NCI-H2227 (cell line): ENCODE data around the gene ARMC2.
A peak's percentile ranks its signal among the peaks of the same experiment; 100 is the strongest.
"Not testable (repeated sequence)": the region's sequence is repeated elsewhere in the genome, so short reads cannot be mapped to it uniquely, and the experiment has no call there.

Experiments used
- DNase-seq: peaks from one replicate; lab custom pipeline; 2025; ENCODE audit not compliant: unreplicated experiment; lab: John Stamatoyannopoulos, UW

The ARMC2 gene, protein sequence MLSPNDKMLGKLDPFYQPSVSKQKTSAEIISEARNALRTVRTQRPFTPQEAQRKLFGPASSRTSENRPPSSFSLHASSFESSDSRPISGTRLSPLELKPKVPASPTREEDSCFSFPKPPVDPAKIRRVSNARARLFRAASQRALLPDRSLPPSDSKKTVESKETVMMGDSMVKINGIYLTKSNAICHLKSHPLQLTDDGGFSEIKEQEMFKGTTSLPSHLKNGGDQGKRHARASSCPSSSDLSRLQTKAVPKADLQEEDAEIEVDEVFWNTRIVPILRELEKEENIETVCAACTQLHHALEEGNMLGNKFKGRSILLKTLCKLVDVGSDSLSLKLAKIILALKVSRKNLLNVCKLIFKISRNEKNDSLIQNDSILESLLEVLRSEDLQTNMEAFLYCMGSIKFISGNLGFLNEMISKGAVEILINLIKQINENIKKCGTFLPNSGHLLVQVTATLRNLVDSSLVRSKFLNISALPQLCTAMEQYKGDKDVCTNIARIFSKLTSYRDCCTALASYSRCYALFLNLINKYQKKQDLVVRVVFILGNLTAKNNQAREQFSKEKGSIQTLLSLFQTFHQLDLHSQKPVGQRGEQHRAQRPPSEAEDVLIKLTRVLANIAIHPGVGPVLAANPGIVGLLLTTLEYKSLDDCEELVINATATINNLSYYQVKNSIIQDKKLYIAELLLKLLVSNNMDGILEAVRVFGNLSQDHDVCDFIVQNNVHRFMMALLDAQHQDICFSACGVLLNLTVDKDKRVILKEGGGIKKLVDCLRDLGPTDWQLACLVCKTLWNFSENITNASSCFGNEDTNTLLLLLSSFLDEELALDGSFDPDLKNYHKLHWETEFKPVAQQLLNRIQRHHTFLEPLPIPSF

DNA sequence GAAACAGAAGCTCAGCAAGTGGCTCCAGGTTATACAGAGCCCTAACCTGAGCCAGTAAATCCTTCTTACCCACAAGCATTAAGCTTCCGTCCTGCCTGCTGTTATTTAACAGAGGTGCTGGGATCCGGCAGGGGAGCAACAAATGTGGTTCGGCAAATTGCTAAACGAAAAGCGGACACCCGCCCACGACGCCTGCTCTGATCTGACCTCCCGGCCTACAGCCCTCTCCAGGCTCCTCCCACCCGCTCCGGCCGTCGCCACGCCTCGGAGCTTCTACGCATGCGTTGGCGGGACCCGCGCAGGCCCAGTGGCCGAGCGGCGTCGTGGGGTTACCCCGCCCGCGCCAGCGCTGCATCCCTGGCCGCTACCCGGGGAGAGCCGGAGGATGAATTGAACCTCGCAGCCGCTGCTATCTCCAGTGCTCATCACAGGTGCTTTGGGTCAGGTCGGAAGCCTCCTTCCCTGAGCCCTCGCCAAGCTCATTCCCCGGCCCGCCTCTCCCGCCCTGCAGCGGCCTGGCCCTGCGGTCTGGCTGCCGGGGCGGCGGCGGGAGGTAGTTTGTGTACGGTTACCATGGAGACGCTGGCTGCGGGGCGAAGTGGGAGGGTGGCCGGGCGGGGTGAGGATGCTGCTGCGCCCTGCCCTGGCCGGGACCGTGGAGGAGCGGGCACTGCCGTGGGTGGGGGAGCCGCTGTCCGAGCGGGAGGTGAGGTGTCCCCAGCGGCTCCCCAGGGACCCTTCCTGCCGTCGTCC lies at the start of gene ARMC2:
ARMC2 (plus strand) TSS at position 307 of the 753 bp plus-strand sequence. CDS start 5,846 bp downstream, outside the sequence.
- DNase-seq, result peak; percentile 91

DNA sequence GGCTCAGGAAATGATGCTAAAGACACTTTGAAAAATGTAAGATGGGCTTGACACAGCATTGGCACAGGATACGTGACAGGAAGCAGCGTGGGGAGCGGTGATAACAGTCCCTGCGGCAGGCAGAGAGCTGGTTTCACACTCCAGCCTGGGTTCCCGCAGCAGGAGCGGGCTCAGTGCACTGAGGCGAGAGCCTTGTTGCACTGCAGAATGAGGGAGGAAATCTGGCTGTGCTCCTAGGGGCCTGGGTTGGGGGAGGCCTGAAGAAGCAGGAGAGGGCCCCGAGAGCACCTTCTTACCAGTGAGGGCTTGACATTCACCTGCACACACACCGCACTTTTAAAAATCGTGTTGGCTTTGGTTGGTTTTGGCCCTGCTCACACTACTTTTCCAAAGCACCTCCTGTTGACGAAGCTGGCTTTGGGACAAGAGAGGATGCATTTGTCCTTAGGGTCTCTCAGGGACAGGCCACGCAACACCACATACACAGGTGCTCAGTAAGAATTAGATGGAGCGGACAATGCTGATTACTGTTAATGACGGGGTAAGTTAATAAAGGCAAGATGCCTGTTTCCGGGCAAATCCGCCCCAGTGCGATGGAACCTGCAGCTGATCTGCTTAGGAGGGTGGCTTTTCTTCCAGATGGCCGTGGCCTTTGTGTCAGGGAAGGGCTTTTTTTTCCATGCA lies 49.4 kb upstream of the ARMC2 start:
- DNase-seq, result no peak

DNA sequence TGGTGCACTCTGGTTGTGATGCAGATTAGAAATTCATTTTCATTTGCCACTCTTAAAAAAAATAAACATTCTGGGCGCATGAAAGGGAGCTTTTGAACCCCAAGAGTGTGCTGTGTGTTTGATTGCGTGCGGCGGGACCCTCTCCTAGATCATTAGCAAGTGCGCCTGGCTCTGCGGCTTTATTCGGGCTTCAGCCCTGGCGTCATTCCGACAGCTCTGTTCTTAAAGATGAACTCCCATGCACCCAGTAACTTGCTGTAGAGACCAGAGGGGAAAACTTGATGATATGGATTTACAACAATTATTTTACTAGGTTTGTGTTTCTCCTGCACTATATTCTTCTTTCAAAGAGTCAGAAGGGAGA lies 48.9 kb upstream of the ARMC2 start:
- DNase-seq, result no peak

DNA sequence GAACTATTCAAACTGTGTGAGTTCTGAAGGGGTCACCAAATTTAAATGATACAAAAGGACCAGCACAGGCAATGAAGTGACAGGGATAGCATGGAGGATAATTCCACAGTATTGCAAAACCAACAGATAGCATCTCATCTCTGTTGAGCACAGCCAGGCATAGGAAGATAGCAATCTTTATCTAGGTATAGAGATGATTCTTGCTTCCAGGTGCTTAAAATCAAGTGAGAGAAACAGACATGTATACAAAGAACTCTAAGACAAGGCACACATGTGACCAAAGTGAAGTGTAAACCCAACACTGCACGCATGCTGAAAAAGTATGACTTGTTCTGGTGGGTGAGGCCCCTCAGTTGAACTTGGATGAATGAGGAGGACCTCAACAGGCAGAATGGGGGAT lies 48.4 kb upstream of the ARMC2 start:
- DNase-seq, result no peak

DNA sequence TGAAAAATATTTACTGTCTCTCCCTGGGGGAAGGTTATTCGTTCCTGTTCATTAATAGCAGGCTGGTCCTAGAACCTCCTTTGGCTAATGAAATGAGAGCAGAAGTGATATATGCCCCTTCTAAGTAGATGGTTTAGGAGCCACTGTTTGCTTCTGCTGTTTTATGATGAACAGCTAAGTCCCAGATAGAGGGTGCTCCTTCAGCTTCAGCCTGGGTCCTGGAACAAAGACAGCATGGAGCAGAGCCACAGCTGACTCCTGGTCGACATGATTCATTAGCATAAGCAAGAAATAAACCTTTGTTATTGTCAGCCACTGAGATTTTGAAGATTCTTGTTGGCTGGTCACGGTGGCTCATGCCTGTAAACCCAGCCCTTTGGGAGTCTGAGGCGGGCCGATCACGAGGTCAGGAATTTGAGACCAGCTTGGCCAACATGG lies 47.8 kb upstream of the ARMC2 start:
- DNase-seq, result no peak

DNA sequence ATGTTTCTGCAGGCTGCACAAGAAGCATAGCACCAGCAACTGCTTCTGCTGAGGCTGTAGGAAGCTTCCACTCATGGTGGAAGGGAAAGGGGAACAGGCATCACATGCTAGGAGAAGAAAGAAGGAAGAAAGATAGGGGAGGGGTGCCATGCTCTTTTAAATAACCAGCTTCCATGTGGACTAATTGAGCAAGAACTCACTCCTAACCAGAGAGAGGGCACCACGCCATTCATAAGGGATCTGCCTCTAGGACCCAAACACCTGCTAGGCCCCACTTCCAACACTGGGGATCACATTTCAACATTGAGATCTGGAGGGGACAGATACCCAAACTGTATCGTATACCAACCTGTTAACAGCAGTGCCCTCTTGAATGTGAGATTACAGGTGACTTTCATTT lies 46.9 kb upstream of the ARMC2 start:
- no peak for DNase-seq

DNA sequence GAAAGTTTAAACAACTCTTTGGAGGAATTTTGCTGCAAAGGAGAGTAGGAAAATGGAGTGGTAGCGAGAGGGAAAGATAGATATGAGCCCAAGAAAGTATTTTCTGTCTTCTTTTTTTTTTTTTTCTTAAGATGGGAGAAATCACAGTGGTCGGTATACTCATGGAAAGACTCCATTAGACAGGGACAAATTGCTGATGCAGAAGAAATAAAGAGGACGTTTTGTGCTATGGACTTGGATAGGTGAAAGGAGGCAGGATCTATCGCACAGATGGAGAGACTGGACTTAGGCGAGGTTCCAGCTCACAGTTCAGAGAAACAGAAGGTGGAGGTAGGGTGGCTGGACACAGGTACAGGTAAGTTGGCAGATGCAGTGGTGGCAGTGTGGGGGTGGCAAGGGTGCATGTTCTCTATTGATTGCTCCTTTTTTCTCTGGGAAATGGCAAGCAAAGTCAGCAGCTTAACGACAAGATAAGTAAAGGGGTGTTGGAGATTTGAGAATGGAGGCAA lies 44.2 kb upstream of the ARMC2 start:
- no peak for DNase-seq

DNA sequence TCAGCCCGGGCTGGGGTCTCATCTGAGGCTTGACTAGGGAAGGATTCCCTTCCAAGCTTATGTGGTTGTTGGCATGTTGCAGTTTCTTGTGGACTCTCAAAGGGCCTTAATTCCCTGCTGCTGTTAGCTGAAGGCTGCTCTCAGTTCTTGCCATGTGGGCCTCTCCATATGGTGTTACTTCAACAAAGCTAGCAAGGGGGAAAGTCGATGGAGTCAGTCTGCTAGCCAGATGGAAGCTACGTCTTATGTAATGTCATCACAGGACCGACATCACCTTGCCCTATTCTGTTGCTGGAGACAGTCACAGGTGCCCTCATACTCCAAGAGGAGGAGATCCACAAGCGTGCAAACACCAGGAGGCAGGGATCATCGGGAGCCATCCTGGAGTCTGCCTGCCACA lies 43.3 kb upstream of the ARMC2 start:
- no peak for DNase-seq

DNA sequence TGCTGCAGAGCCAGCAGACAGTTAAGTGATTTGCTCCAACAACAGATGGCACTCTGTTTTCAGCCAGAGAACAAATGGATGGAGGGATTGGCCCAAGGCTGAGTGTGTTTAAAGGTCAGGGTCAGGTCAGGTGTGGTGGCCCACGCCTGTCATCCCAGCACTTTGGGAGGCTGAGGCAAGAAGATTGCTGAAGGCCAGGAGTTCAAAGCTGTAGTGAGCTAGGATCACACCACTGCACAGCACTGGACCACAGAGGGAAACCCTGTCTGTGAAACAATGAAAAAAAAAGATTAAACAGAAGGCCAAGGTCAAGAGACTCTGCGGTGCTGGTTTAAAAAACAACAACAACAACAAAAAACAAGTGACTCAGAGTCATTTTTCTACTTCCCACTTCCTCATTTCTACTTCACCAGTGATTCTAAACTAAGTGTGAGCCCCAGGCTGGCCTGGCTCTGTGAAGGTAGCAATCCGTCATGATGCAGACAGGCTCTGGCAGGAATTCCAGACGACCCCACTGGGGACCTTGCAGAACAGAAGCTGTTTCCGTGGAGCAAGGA lies 42.5 kb upstream of the ARMC2 start:
- DNase-seq, result no peak

DNA sequence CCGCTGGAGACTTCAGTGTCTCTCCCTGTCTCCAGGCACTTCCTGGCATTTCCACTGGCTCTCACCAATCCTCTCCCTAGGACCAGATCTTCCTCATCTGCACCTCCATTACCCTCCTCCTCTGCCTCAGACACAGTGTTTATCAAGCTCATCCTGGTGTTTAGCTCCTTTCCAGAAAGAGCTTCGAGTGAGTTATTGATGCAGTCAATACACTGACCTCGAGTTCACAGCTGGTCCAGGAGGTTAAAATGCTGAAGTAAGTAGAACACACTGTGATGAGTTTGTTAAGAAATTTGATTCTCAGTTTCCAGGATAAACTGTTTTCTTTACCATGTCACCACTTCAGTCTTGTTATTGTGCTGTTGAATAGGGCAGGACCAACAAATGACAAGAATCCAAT lies 42.1 kb upstream of the ARMC2 start:
- no peak for DNase-seq

DNA sequence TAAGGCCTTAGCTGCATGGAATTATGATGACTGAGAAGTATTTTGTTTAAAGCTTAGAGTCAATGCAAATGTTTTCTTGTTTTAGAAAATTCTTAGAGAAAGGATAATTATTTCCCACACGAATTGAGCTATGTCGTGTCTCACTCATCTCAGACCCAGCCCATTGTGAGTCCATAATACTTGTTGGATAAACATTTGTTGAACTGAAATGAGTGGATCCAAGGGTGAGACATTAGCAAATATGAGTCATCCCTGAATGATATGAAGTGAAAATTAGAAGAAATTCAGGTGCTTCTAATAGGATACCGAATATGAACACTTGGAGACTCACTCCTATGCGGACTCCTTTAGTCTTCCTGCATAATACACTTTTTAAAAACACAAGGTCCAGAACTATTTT lies 41.6 kb upstream of the ARMC2 start:
- DNase-seq, result no peak

DNA sequence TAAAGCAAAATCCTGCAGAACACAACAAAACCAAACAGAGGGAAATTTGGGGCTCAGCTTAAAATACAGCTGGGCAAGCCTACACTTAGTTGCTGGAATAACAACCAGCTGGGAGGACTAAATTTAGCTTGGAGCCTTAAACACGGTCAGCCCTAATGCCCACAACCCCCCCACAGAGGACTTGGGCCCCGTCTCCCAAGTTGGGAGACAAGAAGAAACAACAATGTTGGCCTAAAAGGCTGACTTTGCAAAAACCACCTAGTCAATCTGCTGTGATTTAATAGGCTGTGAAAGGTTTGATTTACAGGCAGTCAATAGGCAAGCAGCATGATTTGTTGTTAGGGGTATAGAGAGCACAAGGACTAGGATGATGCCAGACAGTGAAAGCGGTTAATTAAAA lies 40.3 kb upstream of the ARMC2 start:
- no peak for DNase-seq

DNA sequence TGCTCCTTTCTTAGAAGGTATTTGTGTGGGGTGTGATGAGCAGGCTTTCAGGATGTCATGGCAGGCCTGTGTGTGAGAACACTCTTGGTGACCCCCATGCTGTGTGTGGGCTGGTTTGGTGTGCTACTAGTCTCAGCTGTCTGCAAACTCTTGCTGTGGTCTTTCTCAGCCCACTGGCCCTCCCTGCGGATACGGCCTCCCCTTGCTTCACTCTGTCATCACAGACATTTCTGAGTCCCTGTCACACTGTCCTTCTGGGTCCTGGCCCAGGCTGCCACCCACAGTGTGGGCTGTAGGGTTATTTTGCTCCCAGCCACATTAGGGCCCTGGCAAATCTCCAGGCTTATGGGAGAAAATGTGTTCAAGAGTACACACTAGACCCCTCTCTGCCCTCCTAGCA lies 39.0 kb upstream of the ARMC2 start:
- no peak for DNase-seq

DNA sequence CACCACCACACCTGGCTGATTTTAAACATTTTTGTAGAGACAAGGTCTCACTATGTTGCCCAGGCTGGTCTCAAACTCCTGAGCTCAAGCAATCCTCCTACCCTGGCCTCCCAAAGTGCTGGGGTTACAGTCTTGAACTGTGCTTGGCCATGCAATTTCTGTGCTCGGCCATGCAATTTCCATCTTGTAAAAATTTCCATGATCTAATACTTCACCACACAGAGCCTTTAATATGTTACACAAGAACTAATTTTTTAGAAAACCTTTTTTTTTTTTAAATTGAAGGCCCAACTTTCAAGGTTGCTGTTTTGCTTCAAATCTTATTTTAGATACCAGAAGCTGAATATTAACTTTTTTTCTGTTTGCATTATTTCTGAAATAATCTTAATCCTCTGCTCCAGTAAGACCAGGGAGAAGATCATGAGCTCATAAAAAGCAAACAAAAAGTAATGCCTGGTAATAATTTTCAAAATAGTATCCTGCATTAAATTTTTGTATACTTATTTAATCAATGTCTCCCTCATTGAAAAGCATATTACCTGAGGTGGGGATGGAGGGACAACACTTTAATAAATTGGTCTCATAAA lies 38.1 kb upstream of the ARMC2 start:
- DNase-seq, result no peak

DNA sequence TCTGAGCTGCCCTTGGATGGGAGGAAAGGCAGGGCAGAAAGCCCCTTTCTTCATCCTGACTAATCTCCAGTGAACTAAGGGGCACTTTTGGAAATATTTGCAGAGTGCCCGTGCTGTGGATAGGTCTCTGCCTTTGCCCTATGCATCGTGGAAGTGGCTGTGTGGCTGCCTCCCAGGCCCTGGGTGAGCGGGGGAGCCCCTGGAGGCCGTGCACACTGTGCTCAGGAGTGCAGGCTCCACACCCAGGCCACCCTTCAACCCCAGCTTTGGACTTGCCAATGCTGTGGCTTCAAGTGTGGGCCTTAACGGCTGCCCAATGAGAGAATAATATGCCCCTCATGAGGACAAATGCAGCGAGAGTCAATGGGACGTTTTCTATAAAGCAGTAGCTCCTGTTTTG lies 36.7 kb upstream of the ARMC2 start:
- no peak for DNase-seq

DNA sequence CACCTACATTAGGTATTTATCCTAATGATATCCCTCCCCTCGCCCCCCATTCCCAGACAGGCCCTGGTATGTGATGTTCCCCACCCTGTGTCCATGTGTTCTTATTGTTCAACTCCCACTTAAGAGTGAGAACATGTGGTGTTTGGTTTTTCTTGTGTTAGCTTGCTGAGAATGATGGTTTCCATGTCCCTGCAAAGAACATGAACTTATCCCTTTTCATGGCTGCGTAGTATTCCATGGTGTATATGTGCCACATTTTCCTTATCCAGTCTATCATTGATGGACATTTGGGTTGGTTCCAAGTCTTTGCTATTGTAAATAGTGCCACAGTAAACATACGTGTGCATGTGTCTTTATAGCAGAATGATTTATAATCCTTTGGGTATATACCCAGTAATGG lies 35.0 kb upstream of the ARMC2 start:
- not testable (repeated sequence) for DNase-seq

DNA sequence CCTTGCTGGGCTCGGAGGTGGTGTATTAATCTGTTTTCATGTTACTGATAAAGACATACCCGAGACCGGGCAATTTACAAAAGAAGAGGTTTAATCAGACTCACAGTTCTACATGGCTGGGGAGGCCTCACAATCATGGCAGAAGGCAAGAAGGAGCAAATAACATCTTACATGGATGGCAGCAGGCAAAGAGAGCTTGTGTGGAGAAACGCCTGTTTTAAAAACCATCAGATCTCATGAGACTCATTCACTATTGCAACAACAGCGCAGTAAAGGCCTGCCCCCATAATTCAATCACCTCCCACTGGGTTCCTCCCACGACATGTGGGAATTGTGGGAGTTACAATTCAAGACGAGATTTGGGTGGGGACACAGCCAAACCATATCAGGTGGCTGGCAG lies 30.9 kb upstream of the ARMC2 start:
- DNase-seq, result not testable (repeated sequence)

DNA sequence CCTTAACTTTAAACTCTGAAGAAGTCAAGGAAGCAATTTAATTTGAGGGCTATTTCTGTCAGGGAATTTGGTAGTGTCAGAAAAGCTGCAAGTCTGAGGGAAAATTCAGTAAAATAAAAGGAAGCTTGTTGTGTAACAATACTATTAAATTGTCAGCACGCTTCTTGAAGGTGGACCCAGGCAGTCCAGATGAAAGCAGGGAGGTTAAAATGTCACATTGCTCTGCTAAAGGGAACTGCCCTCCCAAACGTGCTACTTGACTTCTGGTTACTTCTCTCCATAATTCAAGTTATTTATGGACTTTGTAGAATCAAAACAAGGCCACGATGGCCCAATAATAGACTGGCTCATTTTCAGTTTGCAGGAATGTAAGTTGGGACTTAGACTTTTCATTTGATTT lies 28.2 kb upstream of the ARMC2 start:
- no peak for DNase-seq

DNA sequence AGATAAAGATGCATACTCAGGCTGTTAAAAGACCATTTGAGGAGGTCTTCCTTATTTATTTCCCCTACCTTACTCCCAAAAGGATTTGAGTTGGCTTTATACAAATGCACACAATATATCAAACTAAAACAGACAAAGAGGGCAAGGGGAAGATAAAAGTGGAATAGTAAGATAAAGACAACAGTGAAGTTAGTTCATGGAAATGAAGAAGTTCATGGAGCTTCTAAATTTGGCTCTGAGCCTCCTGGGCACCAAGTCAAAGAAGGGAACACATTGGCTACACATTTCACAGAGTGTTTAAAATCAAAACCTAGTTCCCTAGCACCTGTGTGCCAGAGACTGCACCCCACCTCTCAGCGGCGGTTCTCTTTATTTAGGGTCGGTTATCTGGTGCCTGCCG lies 25.8 kb upstream of the ARMC2 start:
- DNase-seq, result no peak

DNA sequence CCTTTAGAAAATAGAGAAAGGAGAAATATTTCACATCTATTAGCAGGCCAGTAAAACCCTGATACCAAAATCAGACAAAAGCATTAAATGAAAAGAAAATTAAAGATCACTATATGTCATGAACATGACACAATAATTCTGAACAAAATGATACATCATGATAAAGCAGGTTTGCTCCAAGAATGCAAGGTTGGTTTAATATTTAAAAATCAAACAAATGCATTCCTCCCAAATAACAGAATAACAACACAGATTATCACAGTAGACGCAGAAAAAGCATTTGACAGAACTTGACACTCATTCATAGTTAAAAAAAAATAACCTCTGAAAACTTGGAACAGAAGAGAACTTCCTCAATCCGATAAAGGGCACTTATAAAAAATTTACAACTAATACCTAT lies 22.9 kb upstream of the ARMC2 start:
- DNase-seq, result no peak
